ENCODE data around the gene OTOS.

The OTOS gene

GRCh38 chr2:240166761-240167587 is 26.5 kb upstream of the OTOS start:
- DNase-seq: no peak

- no peak for DNase-seq
Measured at GRCh38 chr2:240166191-240166590, 25.7 kb upstream of the OTOS start.

GRCh38 chr2:240165661-240166060 is 25.2 kb upstream of the OTOS start:
- DNase-seq: no peak

GRCh38 chr2:240165034-240165433 is 24.6 kb upstream of the OTOS start:
- DNase-seq: no peak

- DNase-seq: no peak
Measured at GRCh38 chr2:240164586-240164985, 24.1 kb upstream of the OTOS start.

- DNase-seq: no peak
Measured at GRCh38 chr2:240163844-240164574, 23.6 kb upstream of the OTOS start.

GRCh38 chr2:240162939-240163714 is 22.7 kb upstream of the OTOS start:
- DNase-seq: no peak

GRCh38 chr2:240162531-240162930 is 22.1 kb upstream of the OTOS start:
- DNase-seq: no peak

GRCh38 chr2:240162032-240162431 is 21.6 kb upstream of the OTOS start:
- DNase-seq: no peak

- DNase-seq: no peak
Measured at GRCh38 chr2:240161087-240161750, 20.8 kb upstream of the OTOS start.

GRCh38 chr2:240160291-240161086 is 20.0 kb upstream of the OTOS start:
- no peak for DNase-seq

GRCh38 chr2:240159251-240159839 is 18.9 kb upstream of the OTOS start:
- no peak for DNase-seq

GRCh38 chr2:240157147-240157470 is 16.7 kb upstream of the OTOS start:
- no peak for DNase-seq

GRCh38 chr2:240156435-240157146 is 16.1 kb upstream of the OTOS start:
- DNase-seq: no peak

- no peak for DNase-seq
Measured at GRCh38 chr2:240155745-240156390, 15.4 kb upstream of the OTOS start.

- no peak for DNase-seq
Measured at GRCh38 chr2:240155048-240155744, 14.7 kb upstream of the OTOS start.

- no peak for DNase-seq
Measured at GRCh38 chr2:240154606-240155005, 14.1 kb upstream of the OTOS start.

- DNase-seq: no peak
Measured at GRCh38 chr2:240153418-240153817, 13.0 kb upstream of the OTOS start.

- DNase-seq: no peak
Measured at GRCh38 chr2:240151477-240152031, 11.1 kb upstream of the OTOS start.

Data from activated effector memory CD4-positive, alpha-beta T cell treated with Interleukin-2 at 50 U/mL for 16 hours (primary cell).